Ascending aorta (tissue), 2 donors: ENCODE data around the gene NPRL2. TPM values are rescaled to one million over a fixed set of nuclear protein-coding genes. Genes with fewer than 3 reads are reported as not detected.
A peak's percentile ranks its signal among the peaks of the same experiment; 100 is the strongest.

Experiments
- DNase-seq, 2 donors: peaks; one replicate each; pipeline ENCODE4 v3.0.0-alpha.2; 2019; ENCODE audit warnings: low spot score in 2 of 2
- H3K27ac ChIP-seq, 2 donors: fragments of 200-600 bp; sonication (generic); one replicate each; pipeline ENCODE4 v1.5.1; 2016 to 2017; ENCODE audit warnings: mild to moderate bottlenecking in 1 of 2
- H3K27me3 ChIP-seq: fragments of 200-600 bp; sonication (generic); one replicate; pipeline ENCODE4 v1.5.1; 2017
- H3K36me3 ChIP-seq, 2 donors: fragments of 200-600 bp; sonication (generic); one replicate each; pipeline ENCODE4 v1.5.1; 2016
- H3K4me1 ChIP-seq, 2 donors: fragments of 200-600 bp; sonication (generic); one replicate each; pipeline ENCODE4 v1.5.1; 2016 to 2017; ENCODE audit warnings: mild to moderate bottlenecking in 1 of 2
- H3K4me3 ChIP-seq, 2 donors: fragments of 200-600 bp; sonication (generic); one replicate each; pipeline ENCODE4 v1.5.1; 2016 to 2017; ENCODE audit warnings: mild to moderate bottlenecking in 1 of 2
- H3K9me3 ChIP-seq, 2 donors: fragments of 200-600 bp; sonication (generic); one replicate each; pipeline ENCODE4 v1.5.1; 2016
- intact Hi-C: fragments of 100-400 bp; cut with DNase I; formaldehyde crosslinking; loops from one replicate; pipeline ENCODE4 v1.15.1; 2023
- total RNA-seq: library from RNA; depleted of rRNA; stranded (reverse); fragments of >200 nt; gene quantifications from one replicate; pipeline ENCODE4 v1.1.0, GENCODE V29; 2016
- TF ChIP-seq, protein P1 (sequence below), 3 experiments: fragments of 200-600 bp in 2 of 3; fragments of 450-650 bp in 1 of 3; sonication (generic) in 2 of 3; IDR thresholded peaks; one replicate each; pipeline ENCODE4 v1.5.1; 2016 to 2019; ENCODE audit warnings: antibody characterized with exemption in 3 of 3, mild to moderate bottlenecking in 1 of 3, moderate library complexity in 1 of 3

NPRL2 gene
- total RNA-seq, 1 donor from 2014 or later = 37.8 TPM

DNA sequence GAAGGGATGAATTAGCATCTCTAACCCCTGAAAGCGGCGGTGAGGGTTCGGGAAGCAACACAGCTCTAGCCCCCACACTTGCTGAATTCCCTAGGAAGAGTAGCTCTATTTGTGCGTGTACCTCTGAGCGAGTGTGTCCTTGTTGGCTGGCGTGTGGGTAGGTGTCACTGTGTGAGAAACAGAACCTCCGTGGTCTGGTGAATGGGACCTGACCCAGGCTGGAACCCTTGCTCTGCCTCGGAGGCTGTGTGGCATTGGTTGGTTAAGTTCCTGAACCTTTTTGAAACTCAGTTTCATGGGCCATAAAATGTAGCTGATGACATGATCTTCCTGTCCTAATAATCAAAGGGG lies 9.2 kb upstream of the NPRL2 start:
- TF ChIP-seq, protein P1, sequence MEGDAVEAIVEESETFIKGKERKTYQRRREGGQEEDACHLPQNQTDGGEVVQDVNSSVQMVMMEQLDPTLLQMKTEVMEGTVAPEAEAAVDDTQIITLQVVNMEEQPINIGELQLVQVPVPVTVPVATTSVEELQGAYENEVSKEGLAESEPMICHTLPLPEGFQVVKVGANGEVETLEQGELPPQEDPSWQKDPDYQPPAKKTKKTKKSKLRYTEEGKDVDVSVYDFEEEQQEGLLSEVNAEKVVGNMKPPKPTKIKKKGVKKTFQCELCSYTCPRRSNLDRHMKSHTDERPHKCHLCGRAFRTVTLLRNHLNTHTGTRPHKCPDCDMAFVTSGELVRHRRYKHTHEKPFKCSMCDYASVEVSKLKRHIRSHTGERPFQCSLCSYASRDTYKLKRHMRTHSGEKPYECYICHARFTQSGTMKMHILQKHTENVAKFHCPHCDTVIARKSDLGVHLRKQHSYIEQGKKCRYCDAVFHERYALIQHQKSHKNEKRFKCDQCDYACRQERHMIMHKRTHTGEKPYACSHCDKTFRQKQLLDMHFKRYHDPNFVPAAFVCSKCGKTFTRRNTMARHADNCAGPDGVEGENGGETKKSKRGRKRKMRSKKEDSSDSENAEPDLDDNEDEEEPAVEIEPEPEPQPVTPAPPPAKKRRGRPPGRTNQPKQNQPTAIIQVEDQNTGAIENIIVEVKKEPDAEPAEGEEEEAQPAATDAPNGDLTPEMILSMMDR (IDR thresholded peaks at IDR 0.05) = no peak
- H3K4me3 ChIP-seq = peak overlapping the region; percentile 87 to 92
- H3K9me3 ChIP-seq = no peaks in the 10 kb centered on the region
- no peak overlapping the region for H3K27ac ChIP-seq
- DNase-seq = no peak
- H3K27me3 ChIP-seq = no peaks in the 10 kb centered on the region
- intact Hi-C loops = loop anchor here (1.0 to 5.0 kb wide), 4 partner anchors 9 to 253 kb away; partner anchors contain the start of genes C3orf18, CISH, CYB561D2 and NPRL2
- H3K36me3 ChIP-seq = peaks cover 7 to 26% of the 10 kb centered on the region in 2 donors
- H3K4me1 ChIP-seq = peaks cover 14 to 38% of the 10 kb centered on the region in 2 donors

GRCh38 chr3:50358911-50359759 lies 8.6 kb upstream of the NPRL2 start, which contains the start of gene TMEM115:
Gene TMEM115, minus strand, starts transcription at chr3:50359521. Its CDS starts 458 bp downstream, at chr3:50359063.
- Histone ChIP-seq H3K4me3 (peak within 1 kb of the TSS; percentile 87 to 92), H3K36me3 (peaks cover 11 to 32% of the 10 kb centered on the region in 2 donors), H3K9me3 (no peaks in the 10 kb centered on the region), H3K27ac (peak within 1 kb of the TSS; percentile 89 to 90), H3K27me3 (no peaks in the 10 kb centered on the region), H3K4me1 (peaks cover 14 to 33% of the 10 kb centered on the region in 2 donors)
- DNase-seq = peak; percentile 96 to 99
- intact Hi-C loops = loop anchor here (1.0 to 5.0 kb wide), 4 partner anchors 9 to 253 kb away; partner anchors contain the start of genes C3orf18, CISH, CYB561D2 and NPRL2
- TF ChIP-seq, protein P1 (IDR thresholded peaks at IDR 0.05) = no peak

GRCh38 chr3:50358355-50358910 lies 7.9 kb upstream of the NPRL2 start:
- TF ChIP-seq, protein P1 (IDR thresholded peaks at IDR 0.05) = no peak
- peak overlapping the region; percentile 87 to 92 for H3K4me3 ChIP-seq
- intact Hi-C loops = loop anchor here (2.0 to 5.0 kb wide), 2 partner anchors 208 to 254 kb away; partner anchors contain the start of genes C3orf18 and CISH
- H3K9me3 ChIP-seq = no peaks in the 10 kb centered on the region
- H3K27ac ChIP-seq = peak overlapping the region; percentile 89 to 90
- H3K4me1 ChIP-seq = peaks cover 14 to 33% of the 10 kb centered on the region in 2 donors
- H3K36me3 ChIP-seq = peaks cover 18 to 39% of the 10 kb centered on the region in 2 donors
- DNase-seq = peak in 1 of 2 donors; percentile 72
- H3K27me3 ChIP-seq = no peaks in the 10 kb centered on the region

- Histone ChIP-seq H3K27ac (peak overlapping the region; percentile 43 to 90), H3K27me3 (no peaks in the 10 kb centered on the region), H3K4me3 (peak overlapping the region; percentile 87 to 92), H3K36me3 (peaks cover 18 to 43% of the 10 kb centered on the region in 2 donors), H3K9me3 (no peaks in the 10 kb centered on the region), H3K4me1 (peaks cover 14 to 33% of the 10 kb centered on the region in 2 donors)
- TF ChIP-seq, protein P1 (IDR thresholded peaks at IDR 0.05) = no peak
- intact Hi-C loops = loop anchor here (5.0 kb wide), 1 partner anchor 255 kb away; the partner anchor contains the start of gene CISH
- DNase-seq = no peak
These were observed 6.9 kb upstream of the NPRL2 start for GRCh38 chr3:50357481-50357880.

DNA sequence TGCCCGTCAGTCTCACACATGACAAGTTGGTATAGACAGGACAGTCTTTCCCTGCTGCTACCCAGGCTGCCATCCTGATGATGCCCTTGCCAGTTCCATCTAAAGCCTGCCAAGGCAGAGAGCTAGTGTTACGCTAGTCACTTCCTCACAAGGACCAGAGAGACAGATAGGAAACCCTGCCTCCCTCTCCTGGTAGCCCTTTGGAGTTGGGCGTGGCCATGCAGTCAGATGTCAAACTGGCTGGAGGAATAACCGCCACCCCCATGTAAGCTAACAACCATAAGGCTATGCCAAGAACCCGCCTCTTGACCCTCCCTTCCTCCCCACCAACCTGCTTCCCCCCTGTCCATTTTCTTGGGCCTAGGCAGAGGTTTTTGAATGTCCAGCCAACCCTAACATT lies 6.0 kb upstream of the NPRL2 start:
- Histone ChIP-seq H3K27me3 (no peaks in the 10 kb centered on the region), H3K9me3 (no peaks in the 10 kb centered on the region), H3K4me3 (peak overlapping the region; percentile 42 to 87), H3K4me1 (peaks cover 18 to 38% of the 10 kb centered on the region in 2 donors), H3K27ac (peak overlapping the region; percentile 19 to 20), H3K36me3 (peaks cover 18 to 43% of the 10 kb centered on the region in 2 donors)
- no peak for DNase-seq
- TF ChIP-seq, protein P1 (IDR thresholded peaks at IDR 0.05) = no peak
- intact Hi-C loops = loop anchor here (5.0 kb wide), 1 partner anchor 256 kb away; the partner anchor contains the start of gene CISH
